DMS53 (cell line): Measurements from ENCODE around the gene CHRNE.
"Not testable (repeated sequence)": the region's sequence is repeated elsewhere in the genome, so short reads cannot be mapped to it uniquely, and the experiment has no call there.

ENCODE experiments used
- DNase-seq: peaks from one replicate; lab custom pipeline; 2025; lab: John Stamatoyannopoulos, UW

The CHRNE gene

GRCh38 chr17:4939796-4940554 is 37.1 kb upstream of the CHRNE start, which contains the start of the genes RNF167 and SLC25A11:
Gene RNF167, plus strand, starts transcription at chr17:4940268. Its CDS starts 642 bp downstream, at chr17:4940910.
Gene SLC25A11, minus strand, starts transcription at chr17:4940046. Its CDS starts 136 bp downstream, at chr17:4939910.
- DNase-seq, result peak; percentile 98

- DNase-seq, result no peak
These were observed 36.6 kb upstream of the CHRNE start for GRCh38 chr17:4939546-4939795.

- DNase-seq, result peak; percentile 39
These were observed 36.0 kb upstream of the CHRNE start for GRCh38 chr17:4938688-4939545.

DNA sequence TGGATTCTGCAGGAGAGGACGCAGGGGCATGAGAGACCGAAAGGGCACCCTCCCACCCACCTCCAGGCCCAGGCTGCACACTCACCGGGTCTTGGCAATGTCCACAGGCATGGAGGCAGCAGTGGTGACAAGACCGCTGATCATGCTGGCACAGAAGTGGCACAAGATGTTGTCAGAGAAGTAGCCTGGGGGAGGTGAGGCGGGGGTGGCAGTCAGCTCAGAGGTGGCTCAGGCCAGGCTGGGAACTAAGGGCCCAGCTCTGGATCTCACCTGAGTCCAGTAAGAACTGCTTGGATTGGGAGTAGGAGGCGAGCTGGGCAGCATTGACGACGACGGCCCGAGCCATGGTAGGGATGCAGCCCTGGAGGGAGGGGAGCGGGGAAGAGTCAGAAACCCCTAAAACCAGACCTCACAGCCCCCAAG is 35.2 kb upstream of the CHRNE start:
- no peak for DNase-seq

DNA sequence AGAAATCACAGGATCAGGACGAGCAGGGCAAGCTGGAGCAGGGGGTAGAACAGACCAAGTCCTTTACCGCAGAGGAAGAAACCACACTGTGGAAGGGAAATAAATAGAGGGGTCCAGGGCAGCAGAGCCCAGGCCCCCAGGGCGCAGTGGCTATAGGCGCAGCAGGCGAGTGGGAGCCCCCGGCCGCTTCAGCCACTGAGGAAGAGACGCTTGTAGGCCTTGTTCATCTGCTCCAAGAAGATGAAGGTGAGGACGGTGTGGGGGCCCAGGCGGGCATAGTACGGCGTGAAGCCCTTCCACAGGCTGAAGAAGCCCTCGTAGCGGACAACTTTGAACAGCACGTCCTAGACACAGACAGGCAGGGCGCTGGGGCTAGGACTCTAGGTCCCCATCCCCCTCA is 34.7 kb upstream of the CHRNE start:
- DNase-seq, result no peak

DNA sequence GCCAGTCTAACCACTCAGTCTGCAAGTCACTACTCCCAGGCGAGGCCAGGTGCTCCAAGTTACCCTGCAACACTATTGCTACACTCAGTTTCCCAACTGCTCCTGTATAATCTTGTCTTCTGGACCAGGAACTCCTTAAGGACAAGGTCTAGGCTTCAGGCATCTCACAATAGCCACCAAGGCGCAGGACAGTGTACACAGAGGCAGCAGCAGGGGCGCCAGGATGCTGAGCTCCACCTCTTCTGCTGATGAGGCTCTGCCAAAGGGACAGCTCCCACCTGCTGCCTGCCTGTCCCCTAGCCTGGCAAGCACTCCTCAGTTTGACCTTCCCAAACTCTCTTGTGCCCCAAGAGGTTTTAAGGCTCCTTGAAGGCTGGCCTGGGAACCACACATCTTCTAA is 33.5 kb upstream of the CHRNE start:
- DNase-seq, result no peak

DNA sequence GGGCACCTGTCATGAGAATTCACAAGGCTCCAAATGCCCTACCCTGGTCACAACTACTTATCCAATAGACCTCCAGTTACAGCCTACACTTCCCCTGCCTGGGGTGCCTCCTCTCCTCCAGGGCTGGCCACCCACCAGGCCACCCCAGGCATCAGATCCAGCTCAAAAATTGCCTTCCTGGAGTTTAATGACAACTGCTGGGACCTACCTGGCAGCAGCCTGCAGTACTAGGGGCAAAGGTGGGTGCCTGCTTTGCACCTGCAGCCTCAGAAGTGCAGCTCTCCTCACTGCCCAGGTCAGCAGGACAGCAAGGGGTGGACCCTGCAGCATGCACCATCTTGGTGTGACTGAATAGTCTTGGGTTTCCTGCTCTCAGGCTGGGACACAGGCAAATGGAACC is 32.8 kb upstream of the CHRNE start:
- no peak for DNase-seq

GRCh38 chr17:4934173-4934979 is 31.5 kb upstream of the CHRNE start:
- DNase-seq, result peak; percentile 65

DNA sequence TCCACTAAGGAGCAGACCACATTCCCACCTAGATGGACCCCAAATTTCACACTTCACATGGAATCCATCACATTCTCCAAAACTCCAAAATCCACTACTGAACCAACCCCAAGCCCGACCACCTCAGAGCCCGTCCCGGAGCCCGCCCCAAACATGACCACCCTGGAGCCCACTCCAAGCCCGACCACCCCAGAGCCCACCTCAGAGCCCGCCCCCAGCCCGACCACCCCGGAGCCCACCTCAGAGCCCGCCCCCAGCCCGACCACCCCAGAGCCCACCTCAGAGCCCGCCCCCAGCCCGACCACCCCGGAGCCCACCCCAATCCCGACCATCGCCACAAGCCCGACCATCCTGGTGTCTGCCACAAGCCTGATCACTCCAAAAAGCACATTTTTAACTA is 30.7 kb upstream of the CHRNE start:
- no peak for DNase-seq

DNA sequence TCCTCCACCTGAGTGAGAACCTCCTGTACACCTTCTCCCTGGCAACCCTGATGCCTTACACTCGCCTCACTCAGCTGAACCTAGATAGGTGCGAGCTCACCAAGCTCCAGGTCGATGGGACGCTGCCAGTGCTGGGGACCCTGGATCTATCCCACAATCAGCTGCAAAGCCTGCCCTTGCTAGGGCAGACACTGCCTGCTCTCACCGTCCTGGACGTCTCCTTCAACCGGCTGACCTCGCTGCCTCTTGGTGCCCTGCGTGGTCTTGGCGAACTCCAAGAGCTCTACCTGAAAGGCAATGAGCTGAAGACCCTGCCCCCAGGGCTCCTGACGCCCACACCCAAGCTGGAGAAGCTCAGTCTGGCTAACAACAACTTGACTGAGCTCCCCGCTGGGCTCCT is 29.9 kb upstream of the CHRNE start:
- DNase-seq, result no peak

- no peak for DNase-seq
These were observed 29.1 kb upstream of the CHRNE start, which contains the start of gene GP1BA for GRCh38 chr17:4931963-4932362. Gene GP1BA, plus strand, starts transcription at chr17:4932277. Its CDS starts 328 bp downstream, at chr17:4932605.

GRCh38 chr17:4928881-4929280 is 26.0 kb upstream of the CHRNE start:
- DNase-seq, result no peak

DNA sequence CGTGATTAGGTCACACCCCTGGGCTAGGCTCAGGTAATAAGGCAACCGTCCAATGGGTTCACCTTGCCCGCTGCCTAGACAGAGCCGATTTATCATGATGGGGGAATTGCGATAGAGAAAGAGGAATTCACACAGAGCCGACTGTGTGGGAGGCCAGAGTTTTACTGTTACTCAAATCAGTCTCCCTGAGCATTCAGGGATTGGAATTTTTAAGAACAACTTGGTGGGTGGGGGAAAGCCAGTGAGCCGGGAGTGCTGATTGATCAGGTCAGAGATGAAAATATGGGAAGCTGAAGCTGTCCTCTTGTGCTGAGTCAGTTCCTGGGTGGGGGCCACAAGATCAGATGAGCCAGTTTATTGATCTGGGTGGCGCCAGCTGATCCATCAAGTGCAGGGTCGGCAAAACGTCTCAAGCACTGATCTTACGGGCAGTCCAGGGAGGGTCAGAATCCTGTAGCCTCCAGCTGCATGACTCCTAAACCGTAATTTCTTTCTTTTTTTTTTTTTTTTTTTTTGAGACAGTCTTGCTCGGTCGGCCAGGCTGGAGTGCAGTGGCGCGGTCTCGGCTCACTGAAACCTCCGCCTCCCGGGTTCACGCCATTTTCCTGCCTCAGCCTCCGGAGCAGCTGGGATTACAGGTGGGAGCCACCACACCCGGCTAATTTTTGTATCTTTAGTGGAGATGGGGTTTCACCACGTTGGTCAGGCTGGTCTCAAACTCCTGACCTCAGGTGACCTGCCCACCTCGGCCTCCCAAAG is 23.9 kb upstream of the CHRNE start:
- not testable (repeated sequence) for DNase-seq

- DNase-seq, result no peak
These were observed 18.4 kb upstream of the CHRNE start for GRCh38 chr17:4921320-4921719.

DNA sequence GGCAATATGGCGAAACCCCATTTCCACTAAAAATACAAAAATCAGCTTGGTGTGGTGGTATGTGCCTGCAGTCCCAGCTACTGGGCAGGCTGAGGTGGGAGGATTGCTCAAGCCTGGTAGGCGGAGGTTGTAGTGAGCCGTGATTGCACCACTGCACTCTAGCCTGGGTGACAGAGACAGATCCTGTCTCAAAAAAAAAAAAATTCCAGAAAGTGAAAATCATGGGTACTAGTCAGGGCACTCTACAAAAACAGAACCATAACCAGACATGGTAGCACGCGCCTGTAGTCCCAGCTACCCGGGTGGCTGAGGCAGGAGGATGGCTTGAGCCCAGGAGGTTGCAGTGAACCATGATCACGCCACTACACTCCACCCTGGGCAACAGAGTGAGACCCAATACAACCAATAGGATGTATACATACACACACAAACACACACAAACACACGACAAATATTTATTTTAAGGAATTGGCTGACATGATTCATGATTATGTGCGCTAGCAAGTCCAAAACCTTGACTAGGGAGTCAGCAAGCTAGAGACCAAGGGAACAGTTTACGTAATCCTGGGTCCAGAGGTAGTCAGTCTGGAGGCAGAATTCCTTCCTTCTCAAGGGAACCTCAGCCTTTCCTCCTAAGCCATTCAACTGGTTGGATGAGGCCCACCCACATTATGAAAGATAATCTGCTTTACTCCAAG is 17.6 kb upstream of the CHRNE start:
- no peak for DNase-seq

DNA sequence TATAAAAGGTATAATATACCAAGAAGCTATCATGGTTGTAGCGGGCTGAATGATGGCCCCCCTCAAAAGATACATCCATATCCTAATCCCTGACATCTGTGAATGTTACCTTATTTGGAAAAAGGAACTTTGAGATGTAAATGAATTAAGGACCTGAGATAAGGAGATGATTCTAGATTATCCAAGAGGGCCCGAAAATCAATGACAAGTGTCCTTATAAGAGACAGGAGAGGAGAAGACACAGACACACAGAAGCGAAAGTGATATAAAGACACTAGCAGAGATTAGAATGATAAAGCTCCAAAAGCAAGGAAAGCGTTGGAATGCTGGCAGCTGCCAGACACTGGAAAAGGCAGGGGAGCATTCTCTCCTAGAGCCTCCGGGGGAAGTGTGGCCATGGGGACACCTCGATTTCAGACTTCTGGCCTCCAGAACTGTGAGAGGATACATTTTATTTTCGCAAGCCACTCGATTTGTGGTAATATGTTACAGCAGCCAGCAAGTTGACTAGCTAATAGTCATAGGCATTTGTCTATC is 16.7 kb upstream of the CHRNE start:
- DNase-seq, result no peak

GRCh38 chr17:4914551-4914950 is 11.7 kb upstream of the CHRNE start:
- not testable (repeated sequence) for DNase-seq

GRCh38 chr17:4913994-4914393 is 11.1 kb upstream of the CHRNE start:
- no peak for DNase-seq

DNA sequence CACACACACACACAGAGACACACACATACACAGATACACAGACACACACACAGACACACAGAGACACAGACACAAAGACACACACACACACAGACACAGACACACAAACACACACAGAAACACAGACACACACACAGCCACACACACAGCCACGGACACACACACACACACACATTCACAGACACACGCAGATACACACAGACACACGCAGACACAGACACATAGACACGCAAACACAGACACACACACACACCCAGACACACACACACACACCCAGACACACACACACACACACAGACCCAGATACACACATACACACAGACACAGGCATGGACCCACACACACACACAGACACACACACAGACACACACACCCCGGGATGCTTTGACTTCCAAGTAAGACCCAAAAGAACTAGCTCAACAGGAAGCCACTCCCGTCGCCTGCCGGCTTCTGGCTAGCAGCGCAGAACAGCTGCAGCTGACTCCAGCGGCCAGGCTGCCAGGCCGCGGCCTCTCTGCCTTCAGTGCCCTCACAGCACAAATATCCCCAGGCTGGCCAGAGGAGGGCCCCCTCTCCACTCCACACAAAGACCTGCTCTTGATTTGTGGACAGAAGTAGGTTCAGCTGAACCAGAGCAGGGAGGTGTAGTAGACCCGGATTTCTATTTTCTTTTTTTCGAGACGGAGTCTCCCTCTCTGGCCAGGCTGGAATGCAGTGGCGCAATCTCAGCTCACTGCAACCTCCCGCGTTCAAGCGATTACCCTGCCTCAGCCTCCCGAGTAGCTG is 6.0 kb upstream of the CHRNE start:
- peak; percentile 92 for DNase-seq

DNA sequence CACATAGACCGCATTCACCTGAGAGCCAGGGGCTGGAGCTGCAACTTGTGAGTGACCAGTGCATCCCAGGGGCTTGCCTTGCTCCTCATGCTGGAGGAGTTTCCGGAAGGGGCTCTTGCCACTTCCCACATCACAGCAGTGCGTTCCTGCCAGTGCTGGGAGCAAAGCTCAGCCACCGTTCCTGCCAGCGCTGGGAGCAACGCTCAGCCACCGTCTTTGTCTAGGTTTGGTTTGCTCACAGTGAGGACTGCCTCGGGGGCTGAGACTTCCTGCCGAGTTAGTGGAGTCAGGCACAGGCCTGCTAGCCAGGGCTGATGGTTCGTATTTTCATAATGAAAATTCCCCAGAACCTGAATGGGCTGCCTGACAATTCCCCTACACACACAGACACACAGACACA is 5.4 kb upstream of the CHRNE start:
- no peak for DNase-seq
